SKM-1 (cell line): ENCODE results near the gene KCNIP3.
"Not testable (repeated sequence)": the region's sequence is repeated elsewhere in the genome, so short reads cannot be mapped to it uniquely, and the experiment has no call there.

Source experiments
- DNase-seq: peaks from one replicate; lab custom pipeline; 2025; ENCODE audit not compliant: unreplicated experiment; lab: John Stamatoyannopoulos, UW

Gene KCNIP3

GRCh38 chr2:95359501-95359930 lies 62.4 kb downstream of the KCNIP3 start:
- no peak for DNase-seq

DNA sequence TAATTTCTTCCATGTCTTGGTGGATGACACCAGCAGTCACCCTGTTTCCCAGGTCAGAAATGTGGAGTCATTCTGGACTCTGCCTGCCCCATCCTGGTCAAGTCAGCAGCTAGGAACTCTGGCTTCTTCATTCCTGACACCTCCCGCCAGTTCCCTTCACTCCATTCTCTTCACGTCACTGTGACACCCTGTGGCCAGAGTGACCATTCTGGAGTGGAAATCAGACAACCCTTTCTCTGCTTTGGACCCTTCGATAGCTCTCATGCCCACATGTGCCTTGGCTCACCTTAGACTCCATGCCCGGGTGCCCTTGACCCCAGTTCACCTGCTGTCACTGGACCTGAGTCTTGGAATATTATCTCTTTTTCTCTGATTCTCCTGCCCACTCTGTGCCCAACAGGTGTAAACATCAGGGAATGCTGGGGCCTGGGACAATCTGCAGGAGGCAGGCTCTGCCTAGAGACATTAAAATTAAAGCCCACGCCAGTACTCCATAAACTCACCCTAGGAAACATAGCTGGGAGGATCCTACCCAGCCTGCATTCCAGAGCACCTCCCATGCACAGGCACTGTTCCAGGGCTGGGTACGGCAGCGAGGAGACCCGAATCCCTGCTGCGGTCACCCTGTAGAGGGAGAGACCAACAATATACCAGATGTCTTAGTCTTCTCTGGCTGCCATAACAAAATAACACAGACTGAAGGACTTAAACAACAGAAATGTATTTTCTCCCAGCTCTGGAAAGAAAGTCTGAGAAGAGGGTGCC lies 64.3 kb downstream of the KCNIP3 start:
- no peak for DNase-seq

- DNase-seq: no peak
Measured at GRCh38 chr2:95362486-95362885, 65.3 kb downstream of the KCNIP3 start.

DNA sequence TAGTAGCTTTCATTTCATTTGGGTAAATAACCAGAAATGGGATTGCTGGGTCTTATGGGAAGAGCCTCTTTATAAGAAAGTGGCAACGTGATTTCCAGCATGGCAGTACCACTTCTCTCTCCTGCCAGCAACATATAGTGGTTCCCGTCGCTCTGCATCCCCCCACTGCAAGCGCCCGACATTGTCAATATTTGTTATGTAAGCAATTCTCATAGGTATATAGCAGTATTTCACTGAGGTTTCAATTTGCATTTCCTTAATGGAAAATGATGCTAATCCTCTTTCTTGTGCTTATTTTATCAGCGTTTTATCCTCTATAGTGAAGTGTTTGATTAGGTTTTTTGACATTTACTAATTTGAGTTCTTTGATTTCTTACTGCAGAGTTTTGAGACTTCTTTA lies 69.4 kb downstream of the KCNIP3 start:
- no peak for DNase-seq

GRCh38 chr2:95372216-95372829 lies 75.2 kb downstream of the KCNIP3 start:
- no peak for DNase-seq

- no peak for DNase-seq
Measured at GRCh38 chr2:95372845-95373244, 75.7 kb downstream of the KCNIP3 start.

GRCh38 chr2:95374029-95374428 lies 76.9 kb downstream of the KCNIP3 start:
- no peak for DNase-seq

DNA sequence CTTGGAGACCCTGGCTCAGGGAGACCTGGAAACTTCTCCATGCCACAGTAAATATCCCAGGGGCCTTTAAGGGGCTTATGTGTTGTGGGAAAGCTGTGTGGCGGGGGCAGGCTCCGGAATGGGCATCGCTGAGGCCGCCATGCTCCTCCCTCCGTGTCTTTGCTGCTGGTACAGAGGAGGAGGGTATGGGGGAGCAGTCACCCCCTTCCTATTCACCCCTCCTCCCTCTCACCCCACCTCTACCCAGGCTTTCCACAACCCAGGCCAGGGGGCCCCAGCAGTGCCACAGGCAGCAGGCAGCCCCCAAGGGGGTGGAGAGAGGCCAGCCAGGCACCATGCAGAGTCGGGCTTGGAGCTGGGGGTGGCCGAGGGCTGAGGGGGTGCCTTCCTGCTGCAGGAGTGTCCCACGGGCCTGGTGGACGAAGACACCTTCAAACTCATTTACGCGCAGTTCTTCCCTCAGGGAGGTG lies 77.3 kb downstream of the KCNIP3 start:
- no peak for DNase-seq

GRCh38 chr2:95374921-95375471 lies 77.8 kb downstream of the KCNIP3 start:
- DNase-seq: no peak

GRCh38 chr2:95375532-95376150 lies 78.5 kb downstream of the KCNIP3 start:
- DNase-seq: no peak

- no peak for DNase-seq
Measured at GRCh38 chr2:95376311-95377215, 79.4 kb downstream of the KCNIP3 start.

GRCh38 chr2:95377216-95378123 lies 80.3 kb downstream of the KCNIP3 start:
- no peak for DNase-seq

DNA sequence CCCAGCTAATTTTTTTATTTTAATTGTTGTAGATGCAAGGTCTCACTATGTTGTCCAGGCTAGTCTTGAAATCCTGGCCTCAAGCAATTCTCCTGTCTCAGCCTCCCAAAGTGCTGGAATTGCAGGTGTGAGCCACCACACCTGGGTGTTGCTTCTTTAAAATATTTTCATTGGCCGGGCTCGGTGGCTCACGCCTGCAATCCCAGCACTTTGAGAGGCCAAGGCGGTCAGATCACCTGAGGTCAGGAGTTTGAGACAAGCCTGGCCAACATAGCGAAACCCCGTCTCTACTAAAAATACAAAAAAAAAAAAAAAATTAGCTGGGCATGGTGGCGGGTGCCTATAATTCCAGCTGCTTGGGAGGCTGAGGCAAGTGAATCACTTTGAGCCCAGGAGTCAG lies 81.1 kb downstream of the KCNIP3 start:
- not testable (repeated sequence) for DNase-seq

GRCh38 chr2:95379371-95379831 lies 82.3 kb downstream of the KCNIP3 start:
- DNase-seq: no peak

DNA sequence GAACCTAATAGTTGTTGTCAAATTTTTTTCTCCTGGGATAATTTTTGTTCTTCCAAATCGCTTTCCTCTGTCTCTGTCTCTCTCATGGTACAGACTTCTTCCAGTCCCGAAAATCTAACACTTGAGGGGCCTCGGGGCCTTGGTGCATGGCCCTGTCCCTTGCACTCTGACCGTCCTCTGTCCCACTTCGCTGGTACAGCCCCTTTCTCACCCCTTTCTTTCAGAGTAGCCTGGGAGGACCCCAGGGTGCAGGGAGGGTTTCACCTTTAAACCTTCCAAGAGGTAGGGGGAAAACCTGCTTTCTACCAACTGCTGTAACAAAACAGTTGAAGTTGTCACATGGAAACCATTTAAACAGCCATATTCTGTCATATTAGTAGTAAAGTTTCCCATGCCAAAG lies 83.1 kb downstream of the KCNIP3 start:
- no peak for DNase-seq

DNA sequence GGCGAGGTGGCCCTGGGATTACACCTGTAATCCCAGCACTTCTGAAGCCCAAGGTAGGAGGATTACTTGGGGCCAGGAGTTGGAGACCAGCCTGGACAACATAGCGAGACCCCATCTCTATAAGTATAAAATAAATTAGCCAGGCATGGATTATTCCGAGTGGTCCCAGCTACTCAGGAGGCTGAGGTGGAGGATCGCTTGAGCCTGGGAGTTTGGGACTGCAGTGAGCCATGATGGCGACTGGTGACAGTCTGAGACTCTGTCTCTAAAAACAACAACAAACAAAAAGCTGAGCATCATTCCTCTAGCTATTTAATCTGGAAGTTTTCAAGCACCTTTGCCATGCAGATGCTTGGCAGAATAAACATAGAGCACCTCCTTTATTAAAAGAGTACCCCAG lies 83.6 kb downstream of the KCNIP3 start:
- DNase-seq: no peak

GRCh38 chr2:95381212-95382191 lies 84.4 kb downstream of the KCNIP3 start:
- DNase-seq: no peak

DNA sequence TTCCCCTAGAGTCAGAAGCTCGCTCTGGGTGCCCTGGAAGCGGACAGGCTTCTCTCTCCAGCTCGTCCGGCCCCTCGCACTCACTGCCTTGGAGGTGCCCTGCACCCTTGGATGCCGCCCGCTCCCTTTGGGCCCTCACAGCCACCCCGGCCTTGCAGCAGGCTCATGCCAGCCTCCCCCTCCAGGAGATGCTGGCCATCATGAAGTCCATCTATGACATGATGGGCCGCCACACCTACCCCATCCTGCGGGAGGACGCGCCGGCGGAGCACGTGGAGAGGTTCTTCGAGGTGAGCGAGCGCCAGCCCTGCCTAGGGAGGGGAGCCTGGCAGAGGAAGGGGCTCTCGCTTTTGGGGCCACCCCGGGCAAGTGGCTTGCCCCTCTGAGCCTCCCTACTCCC lies 85.0 kb downstream of the KCNIP3 start:
- DNase-seq: no peak
